ENCODE results near the gene PRKCI.

- TF ChIP-seq CTCF (IDR thresholded peaks at IDR 0.05; ENCODE audit: low read depth, low read length) (no peak), POLR2A (IDR thresholded peaks at IDR 0.05; ENCODE audit: extremely low read depth, insufficient read length) (no peak), MYC (IDR thresholded peaks at IDR 0.05; ENCODE audit: low read depth, low read length) (no peak)
Observed at GRCh38 chr3:170278627-170279026, 56.4 kb downstream of the PRKCI start.

Data from NB4 (cell line).